Hematopoietic multipotent progenitor cell treated with erythropoietin and hydrocortisone succinate and interleukin-3 and kit ligand, for 4 days (in vitro differentiated cells): ENCODE data around the gene KIAA1191.
"Not testable (repeated sequence)": the region's sequence is repeated elsewhere in the genome, so short reads cannot be mapped to it uniquely, and the experiment has no call there.

ENCODE experiments used
- DNase-seq: peaks from one replicate; pipeline ENCODE4 v3.0.0-alpha.2; 2015

KIAA1191 gene, protein sequence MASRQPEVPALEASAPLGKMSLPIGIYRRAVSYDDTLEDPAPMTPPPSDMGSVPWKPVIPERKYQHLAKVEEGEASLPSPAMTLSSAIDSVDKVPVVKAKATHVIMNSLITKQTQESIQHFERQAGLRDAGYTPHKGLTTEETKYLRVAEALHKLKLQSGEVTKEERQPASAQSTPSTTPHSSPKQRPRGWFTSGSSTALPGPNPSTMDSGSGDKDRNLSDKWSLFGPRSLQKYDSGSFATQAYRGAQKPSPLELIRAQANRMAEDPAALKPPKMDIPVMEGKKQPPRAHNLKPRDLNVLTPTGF

DNA sequence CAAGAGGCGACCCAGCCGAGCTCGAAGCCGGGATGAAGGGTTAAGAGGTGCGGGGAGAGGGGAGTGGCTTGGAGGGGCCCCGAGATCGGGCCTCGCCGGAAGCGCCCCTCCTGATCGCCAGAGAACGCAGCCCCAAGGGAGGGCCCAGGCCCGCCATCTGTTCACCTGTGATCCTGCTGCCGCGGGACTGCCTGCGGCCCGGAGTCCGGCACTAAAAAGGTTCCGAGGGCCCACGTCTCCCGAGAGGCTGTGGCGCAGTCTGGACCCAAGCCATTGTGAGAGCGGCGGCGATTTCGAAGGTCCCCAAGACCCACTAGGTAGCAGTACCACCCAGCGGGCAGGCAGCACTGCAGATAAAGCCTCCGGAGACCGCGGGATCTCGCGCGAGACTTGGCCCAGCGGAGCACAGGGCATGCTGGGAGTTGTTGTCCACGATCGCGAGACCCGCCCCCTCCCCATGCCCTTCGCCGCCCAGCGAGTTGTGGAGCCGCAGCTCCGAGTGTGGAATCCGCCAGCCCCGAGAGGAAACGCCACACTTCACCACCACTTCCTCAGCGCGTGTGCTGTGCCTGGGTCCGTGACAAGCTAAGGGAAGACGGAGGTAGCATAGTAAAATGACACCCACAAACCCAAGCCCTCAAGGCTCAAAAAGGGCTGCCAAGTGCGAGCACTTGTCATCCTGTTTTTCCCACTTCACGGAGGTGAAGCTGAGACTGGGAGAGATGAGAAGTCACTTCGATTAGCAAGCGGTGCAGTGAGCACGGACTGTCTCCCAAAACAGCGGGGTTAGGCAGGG is at the start of gene KIAA1191:
TSS of gene KIAA1191 (minus strand) at position 328 of the 796 bp plus-strand sequence. CDS start 2,256 bp downstream, outside the sequence.
- peak; percentile 97 for DNase-seq

DNA sequence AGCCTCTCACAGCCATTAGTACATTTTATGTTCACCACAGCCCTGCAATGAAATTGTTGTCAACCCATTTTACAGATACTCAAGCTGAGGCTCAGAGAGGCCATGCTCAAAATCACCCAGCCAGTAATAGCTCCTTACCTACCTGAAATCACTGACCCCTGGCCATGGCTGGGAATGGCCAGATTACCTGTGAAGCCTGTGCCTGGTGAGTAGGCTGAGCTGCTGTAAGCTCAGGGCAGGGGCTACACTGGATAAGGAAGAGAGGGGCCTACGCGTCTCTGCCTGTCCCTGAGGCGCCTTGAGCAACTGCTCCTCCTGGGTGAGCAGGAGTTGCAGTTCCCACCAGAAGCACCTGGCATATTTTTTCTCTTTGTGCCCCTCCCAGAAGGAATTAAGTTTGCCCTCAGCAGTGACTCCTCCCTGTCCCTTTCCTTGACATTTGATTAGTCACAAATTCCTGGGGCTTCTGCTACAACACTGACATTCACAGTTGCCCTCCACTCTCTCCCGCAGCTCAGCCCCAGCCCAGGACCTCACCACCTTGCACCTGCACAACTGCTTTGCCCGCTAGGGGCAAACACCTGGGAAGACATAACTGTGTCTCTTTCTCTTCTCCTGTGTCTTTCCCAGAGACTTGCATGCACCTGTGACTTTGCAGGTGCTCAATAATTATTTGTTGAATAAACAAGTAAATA is 49.1 kb upstream of the KIAA1191 start:
- no peak for DNase-seq

DNA sequence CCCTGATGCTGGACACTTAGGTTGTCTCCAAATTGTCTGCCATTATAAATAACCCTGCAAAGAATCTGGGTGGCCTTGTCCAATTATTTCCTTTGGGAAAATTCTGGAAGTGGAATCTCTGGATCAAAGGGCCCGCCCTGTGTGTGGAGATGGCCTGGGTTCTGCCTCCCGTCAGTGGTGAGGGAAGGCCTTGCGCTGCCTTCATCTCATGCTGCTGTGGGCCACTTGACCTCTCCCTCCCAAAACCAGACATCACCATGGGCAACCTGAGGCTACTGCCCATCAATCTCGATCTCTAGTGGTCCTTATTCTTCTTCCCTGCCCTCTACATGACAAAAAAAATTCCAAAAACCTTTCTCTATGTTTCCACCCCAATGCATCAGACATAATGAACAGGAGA is 48.2 kb upstream of the KIAA1191 start:
- no peak for DNase-seq

DNA sequence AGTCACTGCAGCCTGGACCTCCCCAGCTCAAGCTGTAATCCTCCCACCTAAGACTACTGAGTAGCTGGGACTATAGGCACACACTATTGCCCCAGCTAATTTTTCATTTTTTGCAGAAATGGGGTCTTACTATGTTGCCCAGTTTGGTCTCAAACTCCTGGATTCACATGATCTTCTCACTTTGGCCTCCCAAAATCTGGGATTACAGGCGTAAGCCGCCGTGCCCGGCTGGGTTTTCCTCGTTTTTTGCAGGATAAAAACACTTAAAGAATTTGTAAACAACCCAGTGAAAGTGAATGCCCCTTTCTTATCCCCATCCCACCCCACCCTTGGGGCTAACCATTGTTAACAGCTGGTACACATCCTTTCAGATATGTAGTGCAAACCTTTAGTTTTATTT is 47.0 kb upstream of the KIAA1191 start:
- no peak for DNase-seq

DNA sequence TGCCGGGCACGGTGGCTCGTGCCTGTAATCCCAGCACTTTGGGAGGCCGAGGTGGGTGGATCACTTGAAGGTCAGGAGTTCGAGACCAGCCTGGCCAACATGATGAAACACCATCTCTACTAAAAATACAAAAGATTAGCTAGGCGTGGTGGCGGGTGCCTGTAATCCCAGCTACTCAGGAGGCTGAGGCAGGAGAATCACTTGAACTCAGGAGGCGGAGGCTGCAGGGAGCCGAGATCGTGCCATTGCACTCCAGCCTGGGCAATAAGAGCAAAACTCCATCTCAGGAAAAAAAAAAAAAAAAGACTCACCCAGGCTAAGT is 46.6 kb upstream of the KIAA1191 start:
- DNase-seq, result not testable (repeated sequence)

DNA sequence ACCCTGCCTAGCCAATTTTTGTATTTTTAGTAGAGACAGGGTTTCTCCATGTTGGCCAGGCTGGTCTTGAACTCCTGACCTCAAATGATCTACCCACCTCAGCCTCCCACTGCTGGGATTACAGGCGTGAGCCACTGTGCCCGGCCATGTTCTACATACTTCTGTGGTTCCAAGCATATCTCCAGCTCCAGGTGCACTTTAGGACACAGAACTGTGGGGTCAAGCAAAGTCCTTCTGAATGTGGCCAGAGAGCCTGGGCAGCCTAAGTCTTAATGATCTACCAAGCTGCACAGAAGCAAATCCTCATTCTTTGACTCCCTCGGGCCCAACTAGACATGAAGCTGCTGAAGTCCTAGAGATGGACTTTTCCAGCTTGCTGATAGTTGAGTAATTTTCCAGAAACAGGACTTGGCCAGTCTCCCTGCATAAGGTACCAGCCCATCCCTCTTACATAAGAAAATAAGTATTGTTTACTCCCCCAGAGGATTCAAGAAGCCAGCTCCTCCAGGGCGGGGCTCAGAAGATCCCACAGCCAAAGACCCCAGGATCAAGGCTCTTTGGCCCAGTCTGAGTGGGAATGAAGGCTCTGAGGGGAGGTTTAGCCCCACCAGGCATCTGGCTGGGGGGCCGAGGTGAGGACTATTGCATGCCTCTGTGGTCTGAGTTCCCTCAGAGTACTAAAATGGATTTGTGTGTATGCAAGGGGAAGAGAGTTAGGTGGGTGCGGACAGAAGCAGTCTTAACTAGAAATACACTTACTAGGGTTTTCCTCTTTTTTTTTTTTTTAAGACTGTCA is 46.1 kb upstream of the KIAA1191 start:
- DNase-seq, result no peak

DNA sequence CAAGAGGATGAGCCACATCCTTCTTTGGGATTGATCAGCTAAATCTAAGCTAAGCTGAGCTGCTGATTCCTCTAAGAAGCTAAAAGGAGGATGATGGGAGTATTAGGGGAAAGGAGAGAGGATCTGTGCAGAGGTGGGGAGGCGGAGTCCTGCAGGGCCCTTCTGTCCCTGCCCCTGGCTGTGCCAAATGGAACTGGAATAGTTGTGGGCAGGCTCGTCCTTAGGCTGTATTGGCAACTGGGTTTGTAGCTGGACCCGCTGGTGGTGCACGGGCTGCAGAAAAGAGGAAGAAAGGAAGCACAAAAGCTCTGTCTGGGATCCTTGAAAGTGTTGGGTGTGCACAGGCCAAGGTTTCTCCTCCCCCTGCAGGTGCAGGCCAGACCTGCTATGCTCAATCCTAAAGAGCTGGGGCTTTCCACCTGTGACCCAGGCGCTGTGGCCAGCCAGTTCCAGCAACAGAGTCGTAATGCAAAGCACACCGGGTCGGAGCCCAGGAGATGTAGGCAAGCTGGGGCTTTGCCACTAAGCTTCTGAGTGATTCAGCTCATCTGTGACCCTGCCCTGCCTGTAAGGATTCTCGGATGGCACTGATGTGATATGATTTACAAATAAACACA is 45.0 kb upstream of the KIAA1191 start:
- no peak for DNase-seq

DNA sequence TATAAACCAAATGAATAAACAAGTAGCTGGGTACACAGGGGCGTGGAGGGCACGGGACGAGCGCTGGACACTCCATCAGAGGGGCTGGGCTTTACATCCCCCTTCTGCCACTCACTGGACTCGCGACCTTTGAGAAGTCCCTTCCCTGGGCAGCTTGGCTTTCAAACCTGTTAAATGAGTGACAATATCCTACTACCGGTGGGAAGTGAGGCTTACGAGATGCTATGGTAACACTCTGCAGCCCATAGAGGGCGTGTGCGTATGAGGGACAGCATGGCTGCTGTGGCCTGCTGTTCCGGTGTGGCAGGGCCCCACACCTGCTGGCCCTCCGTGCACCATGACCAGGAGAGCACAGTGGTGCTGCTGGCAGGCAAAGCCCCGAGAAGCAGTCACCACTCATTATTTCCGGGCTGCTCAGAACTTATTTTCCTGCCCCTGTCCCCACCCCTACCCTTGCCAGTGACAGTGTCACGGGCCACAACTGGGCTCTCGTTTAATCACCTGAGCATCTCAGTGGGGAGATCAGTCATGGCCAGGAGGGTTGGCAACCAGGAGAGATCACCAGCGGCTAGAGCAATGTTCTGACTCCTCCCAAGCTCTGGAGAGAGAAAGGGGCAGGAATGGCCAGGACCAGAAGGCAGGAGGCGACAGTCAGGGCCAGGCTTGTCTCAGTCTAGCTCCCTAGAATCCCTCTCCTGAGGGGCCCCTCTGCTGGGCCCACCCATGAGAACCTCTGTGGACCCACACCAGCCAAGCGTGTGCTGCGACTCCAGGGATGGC is 44.3 kb upstream of the KIAA1191 start:
- DNase-seq, result no peak

DNA sequence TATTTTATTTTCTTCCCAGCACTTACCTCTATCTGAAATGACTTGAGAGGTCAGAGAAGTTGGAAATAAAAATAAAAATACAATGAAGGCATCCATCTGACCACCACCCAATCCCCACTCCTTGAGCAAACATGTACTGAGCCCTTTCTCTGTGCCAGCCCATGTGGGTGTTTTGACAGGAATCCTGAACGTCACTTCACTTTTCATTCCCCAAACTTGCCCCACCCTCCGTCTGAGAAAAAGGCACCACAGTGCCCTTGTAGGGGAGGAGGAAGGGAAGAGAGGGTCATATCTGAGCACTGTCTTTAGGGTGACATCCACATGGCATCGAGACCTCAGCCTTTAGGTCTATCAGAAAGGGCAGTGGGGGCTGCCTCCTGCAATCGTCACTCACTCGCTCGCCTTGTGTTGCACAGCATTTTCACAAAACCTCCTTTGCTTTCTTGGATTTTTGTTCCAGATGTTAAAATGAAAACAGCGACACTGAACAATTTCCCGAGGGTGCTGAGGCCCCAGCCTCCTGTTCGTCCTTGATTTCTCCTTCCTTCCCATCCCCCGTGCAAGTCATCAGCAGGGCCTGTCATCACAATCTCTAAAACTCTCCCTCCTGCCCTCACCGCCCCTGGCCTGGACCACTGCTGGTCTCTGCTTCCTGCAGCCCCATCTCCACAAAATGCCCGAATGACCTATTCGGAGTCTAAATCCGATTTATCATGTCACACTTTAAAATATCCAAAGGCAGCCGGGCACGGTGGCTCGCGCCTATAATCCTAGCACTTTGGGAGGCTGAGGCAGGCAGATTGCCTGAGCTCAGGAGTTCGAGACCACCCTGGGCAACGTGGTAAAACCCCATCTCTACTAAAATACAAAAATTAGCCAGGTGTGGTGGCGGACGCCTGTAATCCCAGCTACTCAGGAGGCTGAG is 40.0 kb upstream of the KIAA1191 start:
- DNase-seq, result no peak

DNA sequence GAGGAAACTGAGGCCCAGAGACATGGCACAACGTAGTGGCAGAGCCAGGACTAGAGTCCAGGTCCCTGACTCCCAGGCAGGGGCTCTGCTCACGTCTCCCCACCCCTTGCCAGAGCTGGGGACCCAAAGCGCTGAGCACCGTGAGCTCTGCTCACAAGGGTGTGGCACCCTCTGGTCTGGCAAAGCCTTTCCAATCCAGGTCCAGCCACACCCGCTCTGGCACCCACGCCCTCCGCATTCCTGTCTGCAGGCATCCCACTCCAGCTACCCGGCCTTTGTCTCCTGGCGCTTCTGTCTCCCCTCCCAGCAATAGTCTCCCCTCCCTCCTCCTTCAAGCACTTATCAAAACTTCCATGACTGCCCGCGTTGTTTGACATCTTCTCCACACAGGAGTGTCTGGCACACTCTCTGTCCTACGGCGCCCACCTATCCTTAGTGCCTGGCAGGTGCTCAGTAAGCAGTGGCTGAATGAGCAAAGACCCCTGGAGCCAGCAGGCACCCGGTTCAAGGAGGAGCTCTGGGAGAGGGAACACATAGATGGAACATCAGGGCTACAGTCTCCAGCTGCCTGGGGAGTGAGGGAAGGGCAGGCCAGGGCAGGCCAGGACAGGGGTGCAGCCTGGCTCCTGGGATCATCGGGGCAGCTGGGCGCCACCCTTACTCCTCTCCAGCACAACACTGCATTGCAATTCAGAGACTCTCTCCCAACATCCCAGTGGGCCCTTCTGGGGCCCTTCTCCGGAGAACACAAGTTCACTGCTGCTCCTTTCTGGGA is 39.0 kb upstream of the KIAA1191 start:
- DNase-seq, result no peak

DNA sequence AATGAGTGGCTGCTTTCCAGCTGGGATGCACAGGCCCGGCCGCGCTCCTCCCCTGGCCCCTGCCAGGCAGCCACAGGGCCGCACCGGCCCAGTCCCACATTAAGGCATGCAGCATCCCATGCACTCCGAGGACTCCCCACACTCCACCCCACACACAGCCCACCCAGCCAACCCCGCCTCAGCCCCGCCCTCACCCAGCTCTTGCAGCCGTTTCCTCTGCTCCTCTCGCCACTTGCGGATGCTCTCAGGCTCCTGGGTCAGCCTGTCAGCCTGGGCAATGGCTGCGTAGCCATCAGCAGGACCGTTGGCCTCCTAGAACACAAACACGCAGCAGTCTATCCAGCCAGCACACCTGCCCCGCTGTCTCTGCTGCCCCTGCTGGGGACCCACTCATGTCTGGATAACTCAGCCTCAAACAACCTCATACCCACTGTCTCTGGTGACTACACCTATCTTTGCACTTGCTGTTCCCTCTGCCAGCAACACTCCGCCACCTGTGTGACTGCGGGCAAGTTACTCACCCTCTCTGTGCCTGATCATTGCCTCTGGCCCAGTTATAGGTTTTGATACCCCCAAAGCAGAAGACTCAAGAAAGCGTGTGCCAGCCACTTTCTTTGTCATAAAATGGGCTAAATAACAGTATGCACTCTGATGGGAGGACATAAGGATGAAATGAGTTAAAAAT is 36.3 kb upstream of the KIAA1191 start:
- no peak for DNase-seq

DNA sequence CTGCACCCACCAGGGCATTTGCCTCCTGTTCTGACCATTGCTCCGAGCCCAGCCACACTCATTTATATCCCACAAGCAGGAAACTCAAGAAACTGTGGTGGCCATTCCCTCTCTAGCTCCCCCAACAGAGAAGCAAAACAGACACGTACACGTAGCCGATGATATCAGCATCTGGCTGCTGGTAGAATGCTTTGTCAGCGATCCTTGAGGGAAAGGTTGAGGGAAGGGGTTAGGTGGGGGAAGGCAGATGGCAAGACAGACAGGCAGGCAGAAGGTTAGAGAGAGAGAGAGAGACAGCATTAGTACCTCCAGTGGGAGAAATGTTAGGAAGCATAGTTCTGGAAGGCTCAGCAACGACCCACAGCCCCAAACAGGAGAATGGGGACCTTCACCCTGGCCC is 34.8 kb upstream of the KIAA1191 start:
- DNase-seq, result no peak

DNA sequence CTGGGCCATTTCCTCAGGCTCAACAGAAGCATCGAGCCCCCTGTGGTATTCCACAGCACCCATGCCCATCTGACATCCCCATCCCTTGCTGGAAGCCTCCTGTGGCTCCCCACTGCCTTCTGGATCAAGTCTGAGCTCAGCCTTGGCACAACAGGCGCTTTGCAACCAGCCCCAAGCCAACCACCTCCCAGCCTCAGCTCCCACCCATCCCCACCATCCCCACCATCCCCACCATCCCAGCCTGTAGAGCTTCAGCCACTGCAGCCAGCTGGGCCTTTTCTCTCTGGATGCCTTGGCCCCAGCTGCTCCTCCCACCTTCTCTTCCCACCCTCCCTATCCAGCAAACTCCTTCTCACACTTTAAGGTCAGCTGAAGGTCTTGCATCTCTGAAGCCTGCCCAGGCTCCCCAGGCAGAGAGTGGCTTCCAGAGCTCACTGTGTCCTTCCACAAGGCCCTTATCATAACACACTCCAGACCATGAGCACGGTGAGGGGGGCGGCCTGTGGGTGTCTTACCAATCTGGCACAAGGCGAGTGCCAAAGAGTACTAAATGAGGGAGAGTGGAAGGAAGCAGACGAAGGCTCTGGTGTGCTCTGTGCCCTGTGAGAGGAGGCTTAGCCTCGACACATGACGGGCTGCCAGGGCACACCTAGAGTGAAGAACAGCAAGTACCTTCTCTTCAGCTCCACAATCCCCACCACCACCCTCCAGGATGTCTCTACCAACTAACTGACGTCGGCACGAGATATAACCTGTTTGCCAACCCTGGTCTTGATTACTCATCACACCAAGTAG is 33.5 kb upstream of the KIAA1191 start:
- no peak for DNase-seq

DNA sequence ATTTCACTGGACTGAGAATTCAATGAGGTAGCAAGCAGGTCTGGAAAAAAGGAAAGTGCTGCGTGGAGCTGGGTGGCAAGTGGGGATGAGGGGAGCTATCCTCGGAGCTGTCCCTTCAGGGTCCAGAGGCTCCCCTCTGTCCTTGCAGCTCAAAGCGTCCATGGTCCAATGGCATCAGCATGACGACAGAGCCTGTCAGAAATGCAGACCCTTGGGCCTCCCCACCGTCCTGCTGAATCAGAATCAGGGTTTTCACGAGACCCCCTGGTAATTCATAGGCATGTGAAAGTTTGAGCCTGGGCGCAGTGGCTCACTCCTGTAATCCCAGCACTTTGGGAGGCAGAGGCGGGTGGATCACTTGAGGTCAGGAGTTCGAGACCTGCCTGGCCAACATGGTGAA is 32.5 kb upstream of the KIAA1191 start:
- DNase-seq, result no peak

DNA sequence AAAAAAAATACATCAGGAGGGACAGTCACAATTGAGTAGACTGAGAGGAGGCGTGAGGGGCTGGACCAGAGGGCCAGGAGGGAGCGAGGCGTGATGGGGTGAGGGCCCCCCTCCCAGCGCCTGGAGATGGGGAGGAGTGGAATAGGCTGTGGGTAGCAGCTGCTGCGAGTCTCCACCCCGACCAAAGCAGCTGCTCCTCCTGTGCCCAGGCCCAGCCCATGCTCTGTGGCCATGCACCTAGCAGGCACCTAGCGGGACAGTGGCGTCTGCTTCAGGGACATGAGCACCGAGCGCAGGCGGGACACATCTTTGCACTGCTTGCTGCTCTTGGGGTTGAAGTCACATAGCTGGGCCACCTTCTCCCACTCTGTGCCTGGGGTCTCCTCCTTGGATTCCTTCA is 31.0 kb upstream of the KIAA1191 start:
- no peak for DNase-seq

DNA sequence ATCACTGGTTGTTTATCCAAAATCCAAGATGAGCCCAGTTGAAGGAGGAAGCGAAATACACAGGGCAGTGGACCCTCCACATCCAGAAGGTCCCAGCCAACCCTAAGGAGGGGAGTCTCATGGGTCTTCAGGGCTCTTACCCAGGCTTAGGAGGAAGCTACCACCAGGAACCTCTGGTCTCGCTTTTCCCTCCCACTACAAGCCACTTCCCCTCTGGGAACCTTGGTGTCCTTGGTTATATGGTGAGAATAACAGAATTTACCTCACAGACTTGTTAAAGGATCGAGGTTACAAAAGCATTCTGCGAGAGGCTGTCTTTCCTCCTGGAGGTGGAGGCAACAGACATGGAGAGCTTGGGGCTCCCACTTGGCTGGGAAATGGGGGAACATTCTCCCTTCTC is 30.4 kb upstream of the KIAA1191 start:
- peak; percentile 35 for DNase-seq

DNA sequence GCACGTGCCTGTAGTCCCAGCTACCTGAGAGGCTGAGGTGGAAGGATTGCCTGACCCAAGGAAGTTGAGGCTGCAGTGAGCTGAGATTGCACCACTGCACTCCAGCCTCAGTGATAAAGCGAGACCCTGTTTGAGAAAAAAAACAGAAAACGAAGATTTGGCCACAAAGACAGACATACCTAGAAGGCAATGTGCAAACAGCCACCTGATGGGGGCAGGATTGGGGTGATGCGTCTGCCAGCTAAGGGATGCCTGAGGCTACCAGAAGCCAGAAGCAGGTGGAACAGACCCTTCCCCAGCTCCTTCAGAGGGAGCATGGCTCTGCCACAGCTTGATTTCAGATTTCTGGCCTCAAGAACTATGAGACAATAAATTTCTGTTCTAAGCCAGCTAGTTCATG is 29.9 kb upstream of the KIAA1191 start:
- no peak for DNase-seq
